HG03066 (cell line): ENCODE measurements around the gene RNF31.
"Not testable (repeated sequence)": the region's sequence is repeated elsewhere in the genome, so short reads cannot be mapped to it uniquely, and the experiment has no call there.

Experiments used
- ATAC-seq: cut with Tn5 transposase; IDR thresholded peaks from one replicate; pipeline ENCODE4 v1.9.1; 2021; ENCODE audit warnings: low read depth; ENCODE audit not compliant: unreplicated experiment

Gene RNF31

DNA sequence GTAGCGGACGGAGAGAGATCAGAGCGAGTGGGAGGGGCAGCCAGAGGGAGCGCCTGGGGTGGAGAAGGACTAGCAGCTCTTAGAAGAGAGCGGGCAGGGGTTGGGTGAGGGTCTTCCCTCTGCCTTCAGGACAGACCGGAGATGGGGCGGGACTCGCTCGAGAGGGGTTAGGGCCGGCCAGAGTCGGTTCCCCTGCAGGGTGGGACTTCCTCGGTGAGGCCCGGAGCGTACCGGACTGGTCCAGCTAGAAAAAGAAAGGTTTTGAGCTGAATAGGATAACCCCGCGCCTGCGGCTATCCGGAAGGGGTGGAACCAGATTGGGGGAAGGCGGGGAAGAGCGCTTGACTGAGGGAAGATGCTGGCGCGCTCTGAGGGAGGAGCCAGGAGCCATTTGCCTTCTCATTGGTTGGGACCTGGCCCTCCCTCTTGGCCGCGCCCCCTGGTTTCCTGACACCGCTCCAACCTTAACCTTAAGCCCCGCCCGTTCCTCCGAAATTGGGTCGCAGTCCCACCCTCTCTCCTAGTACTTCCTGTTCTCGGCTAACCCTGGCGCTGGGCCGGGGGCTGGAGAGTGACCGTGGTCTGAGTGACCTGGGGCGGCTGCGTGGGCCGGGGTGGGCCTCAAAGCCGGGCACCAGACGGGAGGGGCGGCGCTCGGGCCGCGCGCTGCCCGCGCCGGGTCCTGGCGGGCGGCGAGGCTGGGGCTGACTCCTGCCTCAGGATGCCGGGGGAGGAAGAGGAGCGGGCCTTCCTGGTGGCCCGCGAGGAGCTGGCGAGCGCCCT, at the start of gene RNF31:
Gene RNF31 (plus strand): TSS at position 521 of the 783 bp plus-strand sequence. CDS start 201 bp downstream, at position 722.
- peak; percentile 85 for ATAC-seq

- ATAC-seq, result no peak
These were observed 48.9 kb upstream of the RNF31 start for GRCh38 chr14:24098229-24098926.

DNA sequence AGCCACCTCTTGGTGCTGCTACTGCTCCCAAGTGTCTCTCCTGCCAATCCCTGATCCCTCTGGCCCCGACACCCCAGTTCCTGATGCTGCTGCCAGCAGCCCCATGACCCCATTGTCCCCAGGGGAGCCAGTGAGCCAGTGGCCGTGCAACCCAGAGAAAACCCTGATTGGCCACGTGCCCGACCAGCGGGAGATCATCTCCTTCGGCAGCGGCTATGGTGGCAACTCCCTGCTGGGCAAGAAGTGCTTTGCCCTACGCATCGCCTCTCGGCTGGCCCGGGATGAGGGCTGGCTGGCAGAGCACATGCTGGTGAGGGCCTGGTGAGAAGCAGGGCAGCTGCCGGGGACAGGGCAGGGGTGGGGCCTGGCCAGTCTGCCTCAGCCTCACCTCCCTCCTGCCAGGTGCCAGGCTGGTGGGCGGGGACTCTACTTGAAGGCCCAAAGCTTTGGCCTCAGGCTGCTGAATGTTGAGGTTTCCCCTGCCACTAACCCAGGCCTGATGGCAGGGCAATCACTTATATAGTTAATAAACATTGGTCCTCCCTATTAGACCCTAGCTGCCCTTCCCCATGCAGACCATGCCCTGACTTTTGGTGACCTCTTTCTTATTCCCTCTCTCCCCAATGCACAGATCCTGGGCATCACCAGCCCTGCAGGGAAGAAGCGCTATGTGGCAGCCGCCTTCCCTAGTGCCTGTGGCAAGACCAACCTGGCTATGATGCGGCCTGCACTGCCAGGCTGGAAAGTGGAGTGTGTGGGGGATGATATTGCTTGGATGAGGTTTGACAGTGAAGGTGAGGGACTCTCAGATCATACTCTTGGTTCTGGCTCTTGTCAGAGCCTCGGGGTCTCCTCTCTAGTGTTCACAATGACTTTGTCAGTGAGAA, 48.1 kb upstream of the RNF31 start:
- ATAC-seq, result no peak

GRCh38 chr14:24100197-24100981, 46.9 kb upstream of the RNF31 start:
- no peak for ATAC-seq

GRCh38 chr14:24100982-24101494, 46.3 kb upstream of the RNF31 start:
- no peak for ATAC-seq

GRCh38 chr14:24102357-24103048, 44.8 kb upstream of the RNF31 start:
- ATAC-seq, result no peak

GRCh38 chr14:24103451-24103850, 43.8 kb upstream of the RNF31 start:
- ATAC-seq, result no peak

DNA sequence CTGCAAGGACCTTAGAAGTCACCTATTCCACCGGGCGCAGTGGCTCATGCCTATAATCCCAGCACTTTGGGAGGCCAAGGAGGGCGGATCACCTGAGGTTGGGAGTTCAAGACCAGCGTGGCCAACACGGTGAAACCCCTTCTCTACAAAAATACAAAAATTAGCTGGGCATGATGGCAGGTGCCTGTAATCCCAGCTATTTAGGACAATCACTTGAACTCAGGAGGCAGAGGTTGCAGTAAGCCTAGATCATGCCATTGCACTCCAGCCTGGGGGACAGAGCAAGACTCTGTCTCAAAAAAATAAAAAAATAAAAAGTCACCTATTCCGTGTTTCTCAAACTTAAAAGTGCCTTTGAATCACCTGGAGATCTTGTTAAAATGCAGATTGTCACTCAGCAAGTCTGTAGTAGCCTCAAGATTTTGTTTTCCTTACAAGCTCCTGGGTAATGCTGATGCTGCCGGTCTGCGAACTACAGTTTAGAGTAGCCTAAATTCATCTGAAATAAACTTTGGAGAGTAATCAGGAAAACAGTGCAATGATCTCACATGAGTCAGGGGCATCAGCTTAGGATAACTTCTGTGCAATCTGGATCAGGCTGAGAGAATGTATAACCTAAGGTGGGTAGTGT, 41.6 kb upstream of the RNF31 start:
- not testable (repeated sequence) for ATAC-seq

GRCh38 chr14:24106672-24107271, 40.5 kb upstream of the RNF31 start:
- ATAC-seq, result no peak

- no peak for ATAC-seq
These were observed 38.9 kb upstream of the RNF31 start for GRCh38 chr14:24108336-24108874.

DNA sequence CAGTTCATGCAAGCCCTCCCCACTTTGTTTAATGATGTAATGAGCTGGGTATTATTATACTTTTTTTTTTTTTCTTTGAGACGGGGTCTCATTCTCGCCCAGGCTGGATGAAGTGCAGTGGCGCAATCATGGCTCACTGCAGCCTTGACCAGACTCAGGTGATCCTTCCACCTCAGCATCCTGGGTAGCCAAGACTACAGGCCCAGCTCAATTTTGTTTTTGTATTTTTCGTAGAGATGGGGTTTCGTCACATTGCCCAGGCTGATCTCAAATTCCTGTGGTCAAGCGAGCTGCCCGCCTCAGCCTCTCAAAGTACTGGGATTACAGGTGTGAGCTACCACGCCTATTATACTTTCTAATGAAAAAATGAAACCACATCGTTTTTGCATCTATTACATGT, 37.2 kb upstream of the RNF31 start:
- ATAC-seq, result no peak

GRCh38 chr14:24110523-24110922, 36.8 kb upstream of the RNF31 start:
- no peak for ATAC-seq

GRCh38 chr14:24113379-24113800, 33.9 kb upstream of the RNF31 start:
- ATAC-seq, result no peak

DNA sequence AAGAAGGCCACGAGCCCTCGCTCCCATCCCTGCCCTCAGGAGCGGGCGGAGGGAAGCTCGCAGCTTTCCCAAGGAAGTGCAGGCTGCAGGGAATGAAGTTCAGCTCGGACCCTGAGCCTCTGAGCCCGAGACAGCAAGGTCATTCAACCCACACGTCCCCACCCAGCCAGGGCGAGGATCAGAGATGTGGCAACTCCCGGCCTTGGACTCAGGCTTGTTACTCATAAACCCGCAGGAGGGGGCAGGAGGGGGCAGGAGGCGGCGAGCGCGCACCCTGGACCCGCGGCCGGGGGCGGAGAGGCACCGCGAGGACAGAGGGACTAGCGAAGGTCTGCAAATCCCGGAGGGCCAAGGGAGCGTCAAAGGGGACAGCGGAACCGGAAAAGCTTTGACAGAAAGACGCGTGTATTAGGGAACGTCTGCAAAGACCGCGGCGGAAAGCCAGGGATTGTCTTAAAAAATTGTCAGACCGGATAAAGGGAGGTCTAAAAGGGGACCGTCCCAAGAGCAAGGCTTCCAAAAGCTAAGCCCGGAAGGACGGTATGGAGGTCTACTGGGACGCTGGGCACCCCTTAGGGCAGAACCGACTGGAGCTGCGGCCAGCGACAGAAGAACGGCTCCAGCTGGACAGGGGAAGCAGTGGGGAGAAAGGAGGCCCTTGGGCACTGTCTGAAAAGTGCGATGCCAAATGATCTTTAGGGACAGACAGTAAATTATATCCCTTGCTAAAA, 33.3 kb upstream of the RNF31 start:
- peak; percentile 34 for ATAC-seq

DNA sequence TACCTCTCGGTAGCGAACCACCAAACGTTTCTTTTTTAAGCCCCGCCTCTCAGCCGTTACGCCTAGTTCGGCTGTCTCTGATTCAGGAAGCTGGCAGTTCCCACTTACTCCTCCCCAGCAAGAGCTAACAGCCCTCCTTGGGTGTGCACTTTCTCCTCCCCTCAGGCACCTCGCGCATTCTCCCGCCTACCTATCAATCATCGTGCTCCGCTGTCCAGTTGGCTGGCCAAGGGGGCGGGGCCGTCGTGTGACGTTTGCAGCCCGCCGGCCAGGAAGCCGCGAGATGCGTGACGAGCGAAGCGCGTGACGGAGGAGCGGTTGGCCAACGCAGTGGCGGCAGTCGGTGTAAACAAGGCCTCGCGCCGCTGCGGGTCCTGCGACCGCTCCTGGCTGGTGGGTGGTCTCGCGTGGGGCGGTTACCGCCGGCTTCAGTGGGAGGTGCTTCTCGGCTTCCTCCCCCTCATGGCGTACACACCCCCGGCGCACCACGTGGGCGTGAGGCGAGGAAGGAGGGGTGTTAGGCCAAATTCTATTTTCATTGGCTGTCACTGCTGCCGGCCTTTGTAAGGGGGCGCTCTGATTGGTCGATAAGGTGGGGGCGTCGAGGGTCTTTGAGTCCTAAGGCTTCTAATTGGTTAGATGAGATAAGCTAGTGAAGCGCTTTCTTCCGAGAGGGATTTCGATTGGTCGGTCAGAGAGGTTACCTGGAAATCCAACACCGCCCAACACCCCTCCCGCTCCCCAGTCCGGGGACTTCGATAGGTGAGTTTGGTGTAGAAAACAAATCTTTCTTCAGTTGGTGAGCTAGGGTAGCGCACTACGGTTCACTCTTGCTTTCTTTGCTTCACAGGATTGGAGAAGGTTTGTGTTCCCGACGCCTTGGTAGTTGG, 32.5 kb upstream of the RNF31 start, which contains the start of the genes DCAF11 and NRL:
Gene DCAF11 (plus strand): TSS at position 246 of the 890 bp plus-strand sequence. CDS start 818 bp downstream, outside the sequence.
Gene NRL (minus strand): TSS at position 418 of the 890 bp plus-strand sequence. CDS start 32,101 bp downstream, outside the sequence.
- ATAC-seq, result peak; percentile 87

DNA sequence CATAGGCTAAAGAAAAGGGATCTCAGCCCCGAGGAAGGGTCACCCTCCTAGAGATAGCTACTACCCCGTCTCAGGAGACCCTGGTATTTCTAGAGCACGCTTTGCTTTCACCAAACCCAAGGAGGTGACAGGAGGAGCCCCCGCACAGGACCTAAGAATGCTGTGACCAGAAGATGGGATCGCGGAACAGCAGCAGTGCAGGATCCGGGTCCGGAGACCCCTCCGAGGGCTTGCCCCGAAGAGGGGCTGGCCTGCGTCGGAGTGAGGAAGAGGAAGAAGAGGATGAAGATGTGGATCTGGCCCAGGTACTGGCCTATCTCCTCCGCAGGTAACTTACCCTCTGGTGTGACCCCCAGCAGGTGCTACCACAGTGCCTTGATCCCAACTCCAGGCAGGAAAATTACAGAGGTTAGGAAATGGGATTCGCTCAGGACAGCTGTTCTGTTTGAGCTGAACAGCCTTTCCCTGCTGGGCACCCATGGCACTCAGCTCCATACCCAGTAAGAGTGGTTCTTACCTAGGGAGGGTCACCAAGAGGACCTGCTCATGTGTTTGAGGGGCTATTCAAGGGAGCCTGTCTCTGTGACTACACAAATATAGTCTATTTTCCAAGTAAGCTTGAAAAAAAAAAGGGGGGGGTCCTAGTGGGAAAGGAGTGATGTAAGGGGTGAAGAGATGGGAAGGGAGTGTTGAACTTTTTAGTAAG, 31.7 kb upstream of the RNF31 start:
- ATAC-seq, result no peak
